OCI-LY1 (cell line): ENCODE results near the gene MYO18B.

Experiments used
- CTCF ChIP-seq: fragments of 200-600 bp; sonication (generic), shearing (Covaris generic); IDR thresholded peaks from 2 replicates; pipeline ENCODE4 v1.5.1; 2017; ENCODE audit warnings: mild to moderate bottlenecking, antibody characterized with exemption, low read length, moderate library complexity, mixed read lengths
- EZH2 ChIP-seq: fragments of 200-600 bp; sonication (generic), shearing (Covaris generic); IDR thresholded peaks from 2 replicates; pipeline ENCODE4 v1.8.0; 2017; ENCODE audit warnings: borderline replicate concordance, mixed run types, mild to moderate bottlenecking, antibody characterized with exemption, low read length, moderate library complexity, mixed read lengths

- no peak for TF ChIP-seq CTCF
- no peak for TF ChIP-seq EZH2
Measured at GRCh38 chr22:25753252-25753651, 11.3 kb downstream of the MYO18B start.
